ENCODE measurements around the gene AJAP1.

Gene AJAP1

GRCh38 chr1:4787551-4787950 lies 133.1 kb downstream of the AJAP1 start:
- ChIA-PET CTCF (no interaction called here), POLR2A (no interaction called here)
- Histone ChIP-seq H3K4me3 (ENCODE audit: low read depth, low read length) (no peak overlapping the region), H3K27ac (ENCODE audit: extremely low read depth, low read depth, low read length) (no peak overlapping the region), H3K36me3 (ENCODE audit: control insufficient read depth in 2 of 2, insufficient read depth in 1 of 2, low read length in 2 of 2) (no peaks in the 10 kb centered on the region), H3K9me3 (ENCODE audit: control insufficient read depth, insufficient read depth, low read depth, low read length) (no peaks in the 10 kb centered on the region), H3K4me1 (ENCODE audit: control insufficient read depth, insufficient read depth, low read length) (no peaks in the 10 kb centered on the region)
- TF ChIP-seq PATZ1 (tag by site-specific recombination; IDR thresholded peaks at IDR 0.05) (no peak), ZNF202 (tag by site-specific recombination; IDR thresholded peaks at IDR 0.05; ENCODE audit: borderline replicate concordance) (no peak), SP3 (tag by site-specific recombination; IDR thresholded peaks at IDR 0.05) (no peak), HOXD13 (CRISPR knock-in tag; IDR thresholded peaks at IDR 0.05; ENCODE audit: borderline replicate concordance) (no peak), ZNF280C (tag by site-specific recombination; IDR thresholded peaks at IDR 0.05) (no peak), ZNF416 (tag by site-specific recombination; IDR thresholded peaks at IDR 0.05) (no peak), GLIS1 (tag by site-specific recombination; IDR thresholded peaks at IDR 0.05) (no peak), ZIC2 (tag by site-specific recombination; IDR thresholded peaks at IDR 0.05) (no peak), SALL2 (tag by site-specific recombination; IDR thresholded peaks at IDR 0.05; ENCODE audit: borderline replicate concordance) (no peak), ZNF16 (tag by site-specific recombination; IDR thresholded peaks at IDR 0.05; ENCODE audit: low read depth) (no peak), ZNF354C (tag by site-specific recombination; IDR thresholded peaks at IDR 0.05; ENCODE audit: borderline replicate concordance, low read depth) (no peak)

GRCh38 chr1:4792565-4792964 lies 138.2 kb downstream of the AJAP1 start:
- H3K36me3 ChIP-seq (ENCODE audit: control insufficient read depth in 2 of 2, insufficient read depth in 1 of 2, low read length in 2 of 2) = no peaks in the 10 kb centered on the region
- POLR2A ChIA-PET = interaction anchor here (0.7 kb wide), 1 partner anchor 651 kb away, joined by 6 read pairs; no protein-coding TSS in a partner anchor
- H3K4me3 ChIP-seq (ENCODE audit: low read depth, low read length) = no peak overlapping the region
- TF ChIP-seq ZNF239 (tag by site-specific recombination; IDR thresholded peaks at IDR 0.05) (no peak), ZNF133 (tag by site-specific recombination; IDR thresholded peaks at IDR 0.05) (no peak), ZNF311 (tag by site-specific recombination; IDR thresholded peaks at IDR 0.05; ENCODE audit: borderline replicate concordance) (no peak), ZNF184 (tag by site-specific recombination; IDR thresholded peaks at IDR 0.05) (no peak), KLF9 (tag by site-specific recombination; IDR thresholded peaks at IDR 0.05; ENCODE audit: low read depth) (no peak), ZNF211 (tag by site-specific recombination; IDR thresholded peaks at IDR 0.05; ENCODE audit: low read depth) (no peak), PRDM6 (tag by site-specific recombination; IDR thresholded peaks at IDR 0.05) (no peak), EGR2 (tag by site-specific recombination; IDR thresholded peaks at IDR 0.05; ENCODE audit: low read depth) (no peak), IKZF3 (tag by site-specific recombination; IDR thresholded peaks at IDR 0.05) (no peak)
- CTCF ChIA-PET = interaction anchor here (0.7 kb wide), 1 partner anchor 51 kb away, joined by 3 read pairs; no protein-coding TSS in a partner anchor
- H3K4me1 ChIP-seq (ENCODE audit: control insufficient read depth, insufficient read depth, low read length) = no peaks in the 10 kb centered on the region
- H3K9me3 ChIP-seq (ENCODE audit: control insufficient read depth, insufficient read depth, low read depth, low read length) = no peaks in the 10 kb centered on the region
- H3K27ac ChIP-seq (ENCODE audit: extremely low read depth, low read depth, low read length) = no peak overlapping the region
